AG04450 (cell line): ENCODE data around the gene RAB43. TPM values are rescaled to one million over a fixed set of nuclear protein-coding genes. Genes with fewer than 3 reads are reported as not detected.
A peak's percentile ranks its signal among the peaks of the same experiment; 100 is the strongest.

Experiments
- CTCF ChIA-PET: fragments of 300-600, 350-600 bp; formaldehyde crosslinking; extraction: SDS; loops from one replicate; lab custom pipeline; 2022; ENCODE audit warnings: antibody characterized with exemption, inconsistent platforms; lab: Charles Lee
- POLR2A ChIA-PET: fragments of 350-600 bp; formaldehyde crosslinking; extraction: SDS; loops from one replicate; lab custom pipeline; 2021; ENCODE audit warnings: antibody characterized with exemption, inconsistent platforms; lab: Yijun Ruan, JAX
- DNase-seq: peaks from one replicate; pipeline ENCODE4 v3.0.0-alpha.2; 2011; ENCODE audit warnings: low read depth, low spot score
- H3K27ac ChIP-seq: one replicate; pipeline ENCODE4 v1.5.1; 2012; ENCODE audit warnings: low read depth, low read length, control low read depth
- H3K27me3 ChIP-seq: one replicate; pipeline ENCODE4 v1.6.0; 2012; ENCODE audit warnings: low read length; ENCODE audit not compliant: control insufficient read depth, insufficient read depth
- H3K4me3 ChIP-seq: 2 replicates; pipeline ENCODE4 v1.5.1; 2011; ENCODE audit warnings: mild to moderate bottlenecking, low read depth, low read length, control low read depth
- H3K9me3 ChIP-seq: 2 replicates; pipeline ENCODE4 v1.5.1; 2012; ENCODE audit warnings: low read length; ENCODE audit not compliant: control insufficient read depth, insufficient read depth
- polyA plus RNA-seq: library from polyadenylated mRNA; depleted of rRNA; stranded (reverse); fragments of >200 nt; gene quantifications from 2 replicates; pipeline ENCODE4 v1.2.3, GENCODE V29; 2011
- TF ChIP-seq, protein P1 (sequence below): IDR thresholded peaks from 2 replicates; pipeline ENCODE4 v1.5.1; 2011; ENCODE audit warnings: low read depth, low read length, control low read depth, inconsistent platforms

Gene RAB43
- polyA plus RNA-seq, 1 experiment = 6.9 TPM

GRCh38 chr3:129106866-129107565 is 14.6 kb downstream of the RAB43 start:
- TF ChIP-seq, protein P1, sequence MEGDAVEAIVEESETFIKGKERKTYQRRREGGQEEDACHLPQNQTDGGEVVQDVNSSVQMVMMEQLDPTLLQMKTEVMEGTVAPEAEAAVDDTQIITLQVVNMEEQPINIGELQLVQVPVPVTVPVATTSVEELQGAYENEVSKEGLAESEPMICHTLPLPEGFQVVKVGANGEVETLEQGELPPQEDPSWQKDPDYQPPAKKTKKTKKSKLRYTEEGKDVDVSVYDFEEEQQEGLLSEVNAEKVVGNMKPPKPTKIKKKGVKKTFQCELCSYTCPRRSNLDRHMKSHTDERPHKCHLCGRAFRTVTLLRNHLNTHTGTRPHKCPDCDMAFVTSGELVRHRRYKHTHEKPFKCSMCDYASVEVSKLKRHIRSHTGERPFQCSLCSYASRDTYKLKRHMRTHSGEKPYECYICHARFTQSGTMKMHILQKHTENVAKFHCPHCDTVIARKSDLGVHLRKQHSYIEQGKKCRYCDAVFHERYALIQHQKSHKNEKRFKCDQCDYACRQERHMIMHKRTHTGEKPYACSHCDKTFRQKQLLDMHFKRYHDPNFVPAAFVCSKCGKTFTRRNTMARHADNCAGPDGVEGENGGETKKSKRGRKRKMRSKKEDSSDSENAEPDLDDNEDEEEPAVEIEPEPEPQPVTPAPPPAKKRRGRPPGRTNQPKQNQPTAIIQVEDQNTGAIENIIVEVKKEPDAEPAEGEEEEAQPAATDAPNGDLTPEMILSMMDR = no peak
- POLR2A ChIA-PET = no interaction called here

DNA sequence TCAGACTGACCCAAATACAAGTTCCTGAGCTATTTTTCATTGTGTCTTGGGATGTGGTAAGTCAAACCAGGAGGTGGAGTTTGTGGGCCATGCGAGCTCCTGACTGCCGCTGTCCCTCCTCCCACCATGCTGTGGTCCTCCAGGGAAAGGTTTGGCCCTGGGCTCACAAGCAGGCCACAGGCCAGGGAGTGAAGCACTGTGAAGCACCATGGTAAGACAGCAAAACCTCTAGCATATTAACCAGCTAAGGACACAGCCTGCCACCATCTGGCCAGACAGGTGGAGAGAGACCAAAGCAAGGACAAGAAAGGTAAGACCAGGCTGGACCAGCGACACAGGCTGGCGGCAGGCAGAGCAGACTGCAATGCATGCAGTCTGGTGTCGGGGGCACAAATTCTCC is 15.3 kb downstream of the RAB43 start:
- TF ChIP-seq, protein P1 = no peak
- no peak for DNase-seq
- Histone ChIP-seq H3K9me3 (no peaks in the 10 kb centered on the region), H3K27me3 (no peaks in the 10 kb centered on the region), H3K4me3 (no peak overlapping the region), H3K27ac (no peak overlapping the region)
- CTCF ChIA-PET = interaction anchor here (0.8 to 1.2 kb wide), 2 partner anchors 55 to 136 kb away, joined by 3 to 7 read pairs; no protein-coding TSS in a partner anchor
- POLR2A ChIA-PET = no interaction called here

More at GRCh38 chr3:129106866-129107565, 14.6 kb downstream of the RAB43 start:
- CTCF ChIA-PET = interaction anchor here (0.6 to 1.2 kb wide), 2 partner anchors 55 to 124 kb away, joined by 3 to 4 read pairs; no protein-coding TSS in a partner anchor
- Histone ChIP-seq H3K4me3 (no peak overlapping the region), H3K9me3 (no peaks in the 10 kb centered on the region), H3K27me3 (no peaks in the 10 kb centered on the region), H3K27ac (peak overlapping the region; percentile 21)
- DNase-seq = no peak

- ChIA-PET CTCF (interaction anchor here (0.8 to 1.2 kb wide), 2 partner anchors 54 to 136 kb away, joined by 3 to 7 read pairs; no protein-coding TSS in a partner anchor), POLR2A (no interaction called here)
- TF ChIP-seq, protein P1 = no peak
- Histone ChIP-seq H3K27ac (no peak overlapping the region), H3K4me3 (no peak overlapping the region), H3K9me3 (no peaks in the 10 kb centered on the region), H3K27me3 (no peaks in the 10 kb centered on the region)
- DNase-seq = no peak
Measured at GRCh38 chr3:129105862-129106261, 15.7 kb downstream of the RAB43 start.

- Histone ChIP-seq H3K4me3 (no peak overlapping the region), H3K27me3 (no peaks in the 10 kb centered on the region), H3K9me3 (no peaks in the 10 kb centered on the region), H3K27ac (no peak overlapping the region)
- no peak for DNase-seq
- ChIA-PET POLR2A (no interaction called here), CTCF (interaction anchor here (1.3 kb wide), 1 partner anchor 134 kb away, joined by 4 read pairs; no protein-coding TSS in a partner anchor)
- TF ChIP-seq, protein P1 = no peak
Measured at GRCh38 chr3:129104498-129105079, 17.0 kb downstream of the RAB43 start.

DNA sequence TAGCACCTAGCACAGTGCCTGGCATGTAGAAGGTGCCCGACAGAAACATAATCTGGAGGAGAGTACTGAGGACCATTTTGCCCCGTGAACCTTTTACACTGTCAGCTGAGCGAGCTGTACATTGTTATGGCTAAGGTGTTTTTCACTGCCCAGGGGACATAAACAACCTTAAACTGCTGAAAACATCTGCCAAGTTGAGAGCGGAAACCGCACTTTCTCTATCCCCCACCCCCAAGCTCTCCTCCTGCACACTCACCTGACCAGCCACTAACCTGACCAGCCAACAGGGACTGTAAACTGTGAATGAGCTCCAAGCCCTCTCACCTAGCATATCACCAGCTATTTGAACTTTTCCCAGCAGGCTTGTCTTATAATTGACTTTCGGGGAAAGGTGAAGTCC is 17.6 kb downstream of the RAB43 start:
- ChIA-PET CTCF (no interaction called here), POLR2A (no interaction called here)
- no peak for DNase-seq
- Histone ChIP-seq H3K9me3 (no peaks in the 10 kb centered on the region), H3K4me3 (no peak overlapping the region), H3K27me3 (no peaks in the 10 kb centered on the region), H3K27ac (no peak overlapping the region)
- TF ChIP-seq, protein P1 = no peak
